ENCODE measurements around the gene CCL1. TPM values are rescaled to one million over a fixed set of nuclear protein-coding genes. Genes with fewer than 3 reads are reported as not detected.

The CCL1 gene
- total RNA-seq, 1 experiment from 2014 or later = not detected

DNA sequence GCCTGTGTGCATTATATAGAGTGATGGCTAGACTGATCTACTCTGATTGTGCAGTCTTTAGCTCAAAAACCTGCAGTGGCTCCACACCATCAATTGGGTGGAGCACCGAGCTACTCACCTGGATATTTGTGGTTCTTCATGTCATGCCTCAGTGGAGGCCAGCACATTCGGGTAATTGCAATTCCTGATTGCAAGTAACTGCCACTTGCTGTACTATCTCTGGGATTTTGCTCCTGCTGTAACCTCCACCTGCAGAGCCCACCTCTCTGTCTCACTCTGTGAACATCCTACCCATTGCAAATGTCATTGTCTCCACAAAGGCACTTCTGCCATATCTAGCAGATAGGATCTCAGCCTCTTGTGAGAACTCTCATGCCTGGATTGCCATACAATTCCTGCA lies 1.7 kb upstream of the CCL1 start:
- Mint-ChIP-seq H3K27ac (no peak overlapping the region), H3K27me3 (ENCODE audit: low read depth) (peaks cover 10% of the 10 kb centered on the region; the same call in 1 of the 2 replicates), H3K4me3 (no peak overlapping the region), H3K4me1 (peaks cover 11% of the 10 kb centered on the region), H3K9me3 (no peaks in the 10 kb centered on the region), H3K36me3 (no peaks in the 10 kb centered on the region)
- TF ChIP-seq, protein P1, sequence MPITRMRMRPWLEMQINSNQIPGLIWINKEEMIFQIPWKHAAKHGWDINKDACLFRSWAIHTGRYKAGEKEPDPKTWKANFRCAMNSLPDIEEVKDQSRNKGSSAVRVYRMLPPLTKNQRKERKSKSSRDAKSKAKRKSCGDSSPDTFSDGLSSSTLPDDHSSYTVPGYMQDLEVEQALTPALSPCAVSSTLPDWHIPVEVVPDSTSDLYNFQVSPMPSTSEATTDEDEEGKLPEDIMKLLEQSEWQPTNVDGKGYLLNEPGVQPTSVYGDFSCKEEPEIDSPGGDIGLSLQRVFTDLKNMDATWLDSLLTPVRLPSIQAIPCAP (CRISPR knock-in tag; IDR thresholded peaks at IDR 0.05) = no peak
- TF ChIP-seq ZNF317 (CRISPR knock-in tag; IDR thresholded peaks at IDR 0.05; ENCODE audit: borderline replicate concordance, low read depth) (no peak), CREM (CRISPR knock-in tag; IDR thresholded peaks at IDR 0.05) (no peak), MXD4 (CRISPR knock-in tag; IDR thresholded peaks at IDR 0.05; ENCODE audit: borderline replicate concordance) (no peak), TP53 (CRISPR knock-in tag; IDR thresholded peaks at IDR 0.05) (no peak), ZNF671 (CRISPR knock-in tag; IDR thresholded peaks at IDR 0.05) (no peak), MYBL2 (CRISPR knock-in tag; IDR thresholded peaks at IDR 0.05) (no peak), RELA (CRISPR knock-in tag; IDR thresholded peaks at IDR 0.05; ENCODE audit: borderline replicate concordance) (no peak)
- TF ChIP-seq, protein P2, sequence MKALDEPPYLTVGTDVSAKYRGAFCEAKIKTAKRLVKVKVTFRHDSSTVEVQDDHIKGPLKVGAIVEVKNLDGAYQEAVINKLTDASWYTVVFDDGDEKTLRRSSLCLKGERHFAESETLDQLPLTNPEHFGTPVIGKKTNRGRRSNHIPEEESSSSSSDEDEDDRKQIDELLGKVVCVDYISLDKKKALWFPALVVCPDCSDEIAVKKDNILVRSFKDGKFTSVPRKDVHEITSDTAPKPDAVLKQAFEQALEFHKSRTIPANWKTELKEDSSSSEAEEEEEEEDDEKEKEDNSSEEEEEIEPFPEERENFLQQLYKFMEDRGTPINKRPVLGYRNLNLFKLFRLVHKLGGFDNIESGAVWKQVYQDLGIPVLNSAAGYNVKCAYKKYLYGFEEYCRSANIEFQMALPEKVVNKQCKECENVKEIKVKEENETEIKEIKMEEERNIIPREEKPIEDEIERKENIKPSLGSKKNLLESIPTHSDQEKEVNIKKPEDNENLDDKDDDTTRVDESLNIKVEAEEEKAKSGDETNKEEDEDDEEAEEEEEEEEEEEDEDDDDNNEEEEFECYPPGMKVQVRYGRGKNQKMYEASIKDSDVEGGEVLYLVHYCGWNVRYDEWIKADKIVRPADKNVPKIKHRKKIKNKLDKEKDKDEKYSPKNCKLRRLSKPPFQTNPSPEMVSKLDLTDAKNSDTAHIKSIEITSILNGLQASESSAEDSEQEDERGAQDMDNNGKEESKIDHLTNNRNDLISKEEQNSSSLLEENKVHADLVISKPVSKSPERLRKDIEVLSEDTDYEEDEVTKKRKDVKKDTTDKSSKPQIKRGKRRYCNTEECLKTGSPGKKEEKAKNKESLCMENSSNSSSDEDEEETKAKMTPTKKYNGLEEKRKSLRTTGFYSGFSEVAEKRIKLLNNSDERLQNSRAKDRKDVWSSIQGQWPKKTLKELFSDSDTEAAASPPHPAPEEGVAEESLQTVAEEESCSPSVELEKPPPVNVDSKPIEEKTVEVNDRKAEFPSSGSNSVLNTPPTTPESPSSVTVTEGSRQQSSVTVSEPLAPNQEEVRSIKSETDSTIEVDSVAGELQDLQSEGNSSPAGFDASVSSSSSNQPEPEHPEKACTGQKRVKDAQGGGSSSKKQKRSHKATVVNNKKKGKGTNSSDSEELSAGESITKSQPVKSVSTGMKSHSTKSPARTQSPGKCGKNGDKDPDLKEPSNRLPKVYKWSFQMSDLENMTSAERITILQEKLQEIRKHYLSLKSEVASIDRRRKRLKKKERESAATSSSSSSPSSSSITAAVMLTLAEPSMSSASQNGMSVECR (CRISPR knock-in tag; IDR thresholded peaks at IDR 0.05; ENCODE audit: borderline replicate concordance) = no peak
- TF ChIP-seq, protein P3, sequence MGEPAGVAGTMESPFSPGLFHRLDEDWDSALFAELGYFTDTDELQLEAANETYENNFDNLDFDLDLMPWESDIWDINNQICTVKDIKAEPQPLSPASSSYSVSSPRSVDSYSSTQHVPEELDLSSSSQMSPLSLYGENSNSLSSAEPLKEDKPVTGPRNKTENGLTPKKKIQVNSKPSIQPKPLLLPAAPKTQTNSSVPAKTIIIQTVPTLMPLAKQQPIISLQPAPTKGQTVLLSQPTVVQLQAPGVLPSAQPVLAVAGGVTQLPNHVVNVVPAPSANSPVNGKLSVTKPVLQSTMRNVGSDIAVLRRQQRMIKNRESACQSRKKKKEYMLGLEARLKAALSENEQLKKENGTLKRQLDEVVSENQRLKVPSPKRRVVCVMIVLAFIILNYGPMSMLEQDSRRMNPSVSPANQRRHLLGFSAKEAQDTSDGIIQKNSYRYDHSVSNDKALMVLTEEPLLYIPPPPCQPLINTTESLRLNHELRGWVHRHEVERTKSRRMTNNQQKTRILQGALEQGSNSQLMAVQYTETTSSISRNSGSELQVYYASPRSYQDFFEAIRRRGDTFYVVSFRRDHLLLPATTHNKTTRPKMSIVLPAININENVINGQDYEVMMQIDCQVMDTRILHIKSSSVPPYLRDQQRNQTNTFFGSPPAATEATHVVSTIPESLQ (CRISPR knock-in tag; IDR thresholded peaks at IDR 0.05) = no peak
- TF ChIP-seq, protein P4, sequence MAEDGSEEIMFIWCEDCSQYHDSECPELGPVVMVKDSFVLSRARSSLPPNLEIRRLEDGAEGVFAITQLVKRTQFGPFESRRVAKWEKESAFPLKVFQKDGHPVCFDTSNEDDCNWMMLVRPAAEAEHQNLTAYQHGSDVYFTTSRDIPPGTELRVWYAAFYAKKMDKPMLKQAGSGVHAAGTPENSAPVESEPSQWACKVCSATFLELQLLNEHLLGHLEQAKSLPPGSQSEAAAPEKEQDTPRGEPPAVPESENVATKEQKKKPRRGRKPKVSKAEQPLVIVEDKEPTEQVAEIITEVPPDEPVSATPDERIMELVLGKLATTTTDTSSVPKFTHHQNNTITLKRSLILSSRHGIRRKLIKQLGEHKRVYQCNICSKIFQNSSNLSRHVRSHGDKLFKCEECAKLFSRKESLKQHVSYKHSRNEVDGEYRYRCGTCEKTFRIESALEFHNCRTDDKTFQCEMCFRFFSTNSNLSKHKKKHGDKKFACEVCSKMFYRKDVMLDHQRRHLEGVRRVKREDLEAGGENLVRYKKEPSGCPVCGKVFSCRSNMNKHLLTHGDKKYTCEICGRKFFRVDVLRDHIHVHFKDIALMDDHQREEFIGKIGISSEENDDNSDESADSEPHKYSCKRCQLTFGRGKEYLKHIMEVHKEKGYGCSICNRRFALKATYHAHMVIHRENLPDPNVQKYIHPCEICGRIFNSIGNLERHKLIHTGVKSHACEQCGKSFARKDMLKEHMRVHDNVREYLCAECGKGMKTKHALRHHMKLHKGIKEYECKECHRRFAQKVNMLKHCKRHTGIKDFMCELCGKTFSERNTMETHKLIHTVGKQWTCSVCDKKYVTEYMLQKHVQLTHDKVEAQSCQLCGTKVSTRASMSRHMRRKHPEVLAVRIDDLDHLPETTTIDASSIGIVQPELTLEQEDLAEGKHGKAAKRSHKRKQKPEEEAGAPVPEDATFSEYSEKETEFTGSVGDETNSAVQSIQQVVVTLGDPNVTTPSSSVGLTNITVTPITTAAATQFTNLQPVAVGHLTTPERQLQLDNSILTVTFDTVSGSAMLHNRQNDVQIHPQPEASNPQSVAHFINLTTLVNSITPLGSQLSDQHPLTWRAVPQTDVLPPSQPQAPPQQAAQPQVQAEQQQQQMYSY (CRISPR knock-in tag; IDR thresholded peaks at IDR 0.05) = no peak
- POLR2A ChIA-PET = no interaction called here
- CTCF ChIA-PET = interaction anchor here (0.7 to 0.9 kb wide), 2 partner anchors 58 to 163 kb away, joined by 3 read pairs; no protein-coding TSS in a partner anchor
- ATAC-seq (no peak), DNase-seq (ENCODE audit: low spot score) (no peak)

DNA sequence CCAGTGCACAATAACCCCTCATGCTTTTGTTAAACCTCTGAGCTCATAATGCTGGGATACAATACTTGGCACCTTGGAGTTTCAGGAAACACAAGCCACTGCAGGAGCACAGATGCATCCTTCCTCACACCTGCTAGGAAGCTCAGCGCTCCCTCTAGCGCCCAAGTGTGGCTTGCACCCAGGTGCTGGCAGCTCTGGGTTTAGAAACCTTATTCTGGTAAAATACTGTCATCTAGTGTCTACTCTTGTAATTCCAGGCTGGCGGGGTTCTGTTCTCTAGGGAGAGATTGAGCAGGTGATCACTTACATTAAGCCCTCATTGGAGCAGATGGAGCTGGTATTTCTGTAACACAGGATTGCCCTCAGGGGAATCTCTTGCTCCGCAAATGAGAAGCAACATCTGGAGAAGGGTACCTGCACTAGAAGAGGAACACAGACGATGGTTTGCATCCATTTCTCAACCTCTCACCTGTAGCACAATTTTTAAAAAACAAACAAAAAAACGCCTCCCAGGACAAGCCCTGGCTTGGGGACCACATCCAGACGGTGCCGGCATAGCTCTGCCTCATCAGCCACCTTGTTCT lies 1.5 kb downstream of the CCL1 start:
- POLR2A ChIA-PET = interaction anchor here (1.2 kb wide), 2 partner anchors 160 to 161 kb away, joined by 4 to 7 read pairs; no protein-coding TSS in a partner anchor
- ATAC-seq (peak; percentile 96), DNase-seq (ENCODE audit: low spot score) (peak; percentile 97)
- Mint-ChIP-seq H3K27ac (no peak overlapping the region), H3K4me3 (no peak overlapping the region), H3K9me3 (no peaks in the 10 kb centered on the region), H3K4me1 (peaks cover 5% of the 10 kb centered on the region), H3K27me3 (ENCODE audit: low read depth) (peaks cover 13% of the 10 kb centered on the region; the same call in 1 of the 2 replicates), H3K36me3 (no peaks in the 10 kb centered on the region)
- TF ChIP-seq, protein P5, sequence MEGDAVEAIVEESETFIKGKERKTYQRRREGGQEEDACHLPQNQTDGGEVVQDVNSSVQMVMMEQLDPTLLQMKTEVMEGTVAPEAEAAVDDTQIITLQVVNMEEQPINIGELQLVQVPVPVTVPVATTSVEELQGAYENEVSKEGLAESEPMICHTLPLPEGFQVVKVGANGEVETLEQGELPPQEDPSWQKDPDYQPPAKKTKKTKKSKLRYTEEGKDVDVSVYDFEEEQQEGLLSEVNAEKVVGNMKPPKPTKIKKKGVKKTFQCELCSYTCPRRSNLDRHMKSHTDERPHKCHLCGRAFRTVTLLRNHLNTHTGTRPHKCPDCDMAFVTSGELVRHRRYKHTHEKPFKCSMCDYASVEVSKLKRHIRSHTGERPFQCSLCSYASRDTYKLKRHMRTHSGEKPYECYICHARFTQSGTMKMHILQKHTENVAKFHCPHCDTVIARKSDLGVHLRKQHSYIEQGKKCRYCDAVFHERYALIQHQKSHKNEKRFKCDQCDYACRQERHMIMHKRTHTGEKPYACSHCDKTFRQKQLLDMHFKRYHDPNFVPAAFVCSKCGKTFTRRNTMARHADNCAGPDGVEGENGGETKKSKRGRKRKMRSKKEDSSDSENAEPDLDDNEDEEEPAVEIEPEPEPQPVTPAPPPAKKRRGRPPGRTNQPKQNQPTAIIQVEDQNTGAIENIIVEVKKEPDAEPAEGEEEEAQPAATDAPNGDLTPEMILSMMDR (IDR thresholded peaks at IDR 0.05) = peak; percentile 89
- TF ChIP-seq ZNF416 (CRISPR knock-in tag; IDR thresholded peaks at IDR 0.05) (no peak), ZBTB21 (CRISPR knock-in tag; IDR thresholded peaks at IDR 0.05; ENCODE audit: borderline replicate concordance) (no peak)
- CTCF ChIA-PET = interaction anchor here (0.5 to 6.8 kb wide), 107 partner anchors 8 to 722 kb away, joined by 3 to 346 read pairs (median 5); partner anchors contain the start of genes CCL11, CCL2 and CCL8

Data from WTC11 (cell line).